NCI-H1436 treated with DMSO at 0.1 percent for 48 hours (cell line): ENCODE results near the gene NIN.
"Not testable (repeated sequence)": the region's sequence is repeated elsewhere in the genome, so short reads cannot be mapped to it uniquely, and the experiment has no call there.

Experiments used
- DNase-seq: peaks from one replicate; lab custom pipeline; 2025; lab: John Stamatoyannopoulos, UW

The NIN gene

GRCh38 chr14:50816395-50817047 lies 14.4 kb downstream of the NIN start:
- no peak for DNase-seq

- DNase-seq, result not testable (repeated sequence)
Measured at GRCh38 chr14:50815526-50815925, 15.4 kb downstream of the NIN start.

- not testable (repeated sequence) for DNase-seq
Measured at GRCh38 chr14:50815058-50815457, 15.9 kb downstream of the NIN start.

- no peak for DNase-seq
Measured at GRCh38 chr14:50814161-50814560, 16.8 kb downstream of the NIN start.

DNA sequence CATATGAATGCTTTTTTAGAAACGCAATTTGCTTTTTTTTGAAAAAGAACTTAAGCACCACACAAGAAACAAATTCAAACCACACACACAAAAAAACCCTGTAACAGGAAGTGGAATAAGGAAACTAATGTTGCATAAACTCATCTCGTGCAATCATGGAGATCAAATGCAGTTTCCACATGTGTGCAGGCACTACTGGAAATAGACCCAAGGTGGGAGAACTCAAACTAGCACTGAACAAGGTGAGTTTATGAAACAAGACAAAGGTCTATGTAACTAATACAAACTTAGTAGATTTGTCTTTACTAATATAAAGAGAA lies 17.5 kb downstream of the NIN start:
- DNase-seq, result no peak

- no peak for DNase-seq
Measured at GRCh38 chr14:50812856-50813543, 18.0 kb downstream of the NIN start.

- no peak for DNase-seq
Measured at GRCh38 chr14:50812180-50812579, 18.8 kb downstream of the NIN start.

GRCh38 chr14:50808053-50808452 lies 22.9 kb downstream of the NIN start:
- no peak for DNase-seq

GRCh38 chr14:50806241-50806933 lies 24.6 kb downstream of the NIN start:
- no peak for DNase-seq

GRCh38 chr14:50805396-50805795 lies 25.6 kb downstream of the NIN start:
- DNase-seq, result no peak

GRCh38 chr14:50804181-50804721 lies 26.7 kb downstream of the NIN start:
- DNase-seq, result no peak

GRCh38 chr14:50801706-50802105 lies 29.3 kb downstream of the NIN start:
- DNase-seq, result no peak

DNA sequence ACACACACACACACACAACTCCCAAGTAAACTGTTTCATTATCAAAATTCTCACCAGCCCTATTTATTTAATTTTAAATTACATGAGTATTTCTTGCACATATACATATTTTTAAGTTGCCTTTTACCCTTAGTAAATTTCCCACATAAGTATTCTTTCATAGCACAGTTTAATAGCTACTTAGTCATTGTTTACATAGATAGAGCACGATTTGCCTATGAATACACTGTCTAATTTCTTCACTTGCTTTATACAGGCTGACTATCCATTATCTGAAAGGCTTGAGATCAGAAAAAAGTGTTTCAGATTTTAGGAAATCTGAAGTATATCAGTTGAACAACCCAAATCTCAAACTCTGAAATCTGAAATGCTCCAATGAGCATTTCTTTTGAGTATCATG lies 30.9 kb downstream of the NIN start:
- DNase-seq, result no peak

GRCh38 chr14:50798048-50798421 lies 32.9 kb downstream of the NIN start:
- DNase-seq, result no peak

- DNase-seq, result no peak
Measured at GRCh38 chr14:50797250-50798047, 33.5 kb downstream of the NIN start.

DNA sequence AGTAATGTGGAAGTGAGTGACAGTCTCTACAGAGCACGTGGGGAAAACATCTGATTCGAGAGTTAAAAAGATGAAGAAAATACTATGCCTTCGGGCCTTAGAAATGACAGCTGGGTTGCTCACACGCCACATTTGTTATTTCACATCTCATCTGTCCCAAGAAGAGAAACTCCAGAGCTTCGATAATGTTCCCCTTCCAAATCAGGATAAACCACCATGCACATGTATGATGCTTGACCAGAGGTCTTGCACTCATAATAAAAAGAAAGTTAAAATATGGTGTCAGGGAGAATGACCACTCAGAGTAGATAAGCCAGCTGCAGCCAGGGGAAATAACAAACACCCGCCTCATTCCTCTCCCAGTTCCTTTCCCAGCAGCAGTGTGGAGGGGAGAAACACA lies 34.6 kb downstream of the NIN start:
- no peak for DNase-seq

- DNase-seq, result no peak
Measured at GRCh38 chr14:50795909-50796308, 35.1 kb downstream of the NIN start.

DNA sequence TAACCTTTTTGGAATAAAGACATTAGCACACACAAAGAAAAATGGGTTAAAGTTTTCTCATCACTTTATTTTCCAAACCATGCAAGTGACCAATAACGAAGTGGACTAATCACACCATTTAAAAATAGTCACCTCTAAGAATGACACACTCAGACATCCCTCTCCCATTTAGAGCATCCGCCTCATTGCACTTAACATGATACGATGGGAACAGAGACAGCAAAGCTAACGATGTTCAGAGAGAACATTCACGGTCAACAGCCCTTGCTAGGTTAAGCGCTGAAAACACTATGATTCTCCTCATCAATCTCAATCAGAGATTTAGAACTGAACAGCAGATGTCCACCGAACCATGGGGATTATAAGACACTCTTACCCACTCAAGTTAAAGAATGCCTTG lies 35.8 kb downstream of the NIN start:
- no peak for DNase-seq

DNA sequence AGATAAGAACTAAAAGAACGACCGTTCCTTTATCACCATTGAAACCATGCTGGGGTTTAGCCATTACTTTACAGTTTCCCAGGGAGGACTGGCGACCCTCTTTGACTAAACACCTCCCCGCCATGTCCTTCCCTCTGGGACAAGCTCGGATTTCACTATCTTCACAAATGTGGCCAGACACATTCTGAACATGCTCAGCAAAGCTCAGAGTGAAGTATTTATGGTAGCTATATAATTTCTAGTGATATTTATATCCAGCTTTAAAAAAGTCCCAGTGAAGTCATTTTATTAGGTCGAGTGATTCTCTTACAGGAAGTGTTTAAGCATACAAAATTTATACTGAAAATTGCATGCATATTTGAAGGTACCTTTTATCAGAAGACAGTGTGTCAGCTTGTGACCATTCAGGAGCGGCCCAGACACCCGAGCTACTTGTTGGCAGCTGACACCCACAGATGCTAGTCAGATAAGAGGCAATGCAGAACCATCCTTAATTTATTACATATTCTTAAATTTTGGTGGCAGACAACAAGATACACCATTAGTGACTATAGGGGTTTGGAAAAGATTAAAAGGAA lies 36.8 kb downstream of the NIN start:
- DNase-seq, result no peak

- no peak for DNase-seq
Measured at GRCh38 chr14:50792634-50793068, 38.3 kb downstream of the NIN start.

- DNase-seq, result no peak
Measured at GRCh38 chr14:50792051-50792477, 38.9 kb downstream of the NIN start.

- DNase-seq, result no peak
Measured at GRCh38 chr14:50791201-50791600, 39.8 kb downstream of the NIN start.
